A549 (cell line): ENCODE measurements around the gene DNAJA3.

Experiments
- CBX2 ChIP-seq: fragments of 200-600 bp; sonication (generic); IDR thresholded peaks from 2 replicates; pipeline ENCODE4 v1.6.1; 2016; ENCODE audit warnings: low read depth, mild to moderate bottlenecking, borderline replicate concordance
- CTCF ChIP-seq: fragments of >200 bp; sonication (Bioruptor Twin); formaldehyde crosslinking; IDR thresholded peaks from 3 replicates; pipeline ENCODE4 v1.5.1; 2016
- MAFK ChIP-seq: fragments of 450-650 bp; IDR thresholded peaks from 2 replicates; pipeline ENCODE4 v1.6.1; 2014; ENCODE audit not compliant: partially characterized antibody
- MAX ChIP-seq: IDR thresholded peaks from 2 replicates; pipeline ENCODE4 v1.6.1; 2012
- MAZ ChIP-seq: fragments of 150-350 bp; IDR thresholded peaks from 2 replicates; pipeline ENCODE4 v1.6.1; 2014; ENCODE audit warnings: antibody characterized with exemption, low read depth, low read length, borderline replicate concordance
- RCOR1 ChIP-seq: fragments of 150-350 bp; IDR thresholded peaks from 2 replicates; pipeline ENCODE4 v1.6.1; 2014; ENCODE audit warnings: antibody characterized with exemption, low read length, low read depth
- REST ChIP-seq: fragments of 200-600 bp; sonication (generic); IDR thresholded peaks from 2 replicates; pipeline ENCODE4 v1.6.1; 2016; ENCODE audit warnings: antibody characterized with exemption, mild to moderate bottlenecking, moderate library complexity
- SMC3 ChIP-seq: fragments of >200 bp; sonication (Bioruptor Twin); formaldehyde crosslinking; IDR thresholded peaks from 3 replicates; pipeline ENCODE4 v1.6.1; 2018; ENCODE audit warnings: inconsistent platforms

- no peak for TF ChIP-seq CTCF
- TF ChIP-seq MAFK = no peak
- no peak for TF ChIP-seq RCOR1
- no peak for TF ChIP-seq SMC3
- no peak for TF ChIP-seq REST
- no peak for TF ChIP-seq MAX
- no peak for TF ChIP-seq CBX2
- TF ChIP-seq MAZ = no peak
These were observed 12.8 kb upstream of the DNAJA3 start for GRCh38 chr16:4412854-4413253.
